Muscle of arm (tissue), 12 donors: ENCODE data around the gene STK10. TPM values are rescaled to one million over a fixed set of nuclear protein-coding genes. Genes with fewer than 3 reads are reported as not detected.
"Not testable (repeated sequence)": the region's sequence is repeated elsewhere in the genome, so short reads cannot be mapped to it uniquely, and the experiment has no call there.

Source experiments
- DNase-seq: peaks from one replicate; pipeline ENCODE4 v3.0.0-alpha.2; 2013
- polyA plus RNA-seq, 12 donors: library from polyadenylated mRNA; unstranded; fragments of 120-200 nt; gene quantifications; one replicate each; pipeline ENCODE4 v1.2.1, GENCODE V29; 2013; ENCODE audit not compliant: insufficient read length in 12 of 12

The STK10 gene
- polyA plus RNA-seq, 12 donors, result 12.7 to 50.4 (median 19.7) TPM; not detected in 1

DNA sequence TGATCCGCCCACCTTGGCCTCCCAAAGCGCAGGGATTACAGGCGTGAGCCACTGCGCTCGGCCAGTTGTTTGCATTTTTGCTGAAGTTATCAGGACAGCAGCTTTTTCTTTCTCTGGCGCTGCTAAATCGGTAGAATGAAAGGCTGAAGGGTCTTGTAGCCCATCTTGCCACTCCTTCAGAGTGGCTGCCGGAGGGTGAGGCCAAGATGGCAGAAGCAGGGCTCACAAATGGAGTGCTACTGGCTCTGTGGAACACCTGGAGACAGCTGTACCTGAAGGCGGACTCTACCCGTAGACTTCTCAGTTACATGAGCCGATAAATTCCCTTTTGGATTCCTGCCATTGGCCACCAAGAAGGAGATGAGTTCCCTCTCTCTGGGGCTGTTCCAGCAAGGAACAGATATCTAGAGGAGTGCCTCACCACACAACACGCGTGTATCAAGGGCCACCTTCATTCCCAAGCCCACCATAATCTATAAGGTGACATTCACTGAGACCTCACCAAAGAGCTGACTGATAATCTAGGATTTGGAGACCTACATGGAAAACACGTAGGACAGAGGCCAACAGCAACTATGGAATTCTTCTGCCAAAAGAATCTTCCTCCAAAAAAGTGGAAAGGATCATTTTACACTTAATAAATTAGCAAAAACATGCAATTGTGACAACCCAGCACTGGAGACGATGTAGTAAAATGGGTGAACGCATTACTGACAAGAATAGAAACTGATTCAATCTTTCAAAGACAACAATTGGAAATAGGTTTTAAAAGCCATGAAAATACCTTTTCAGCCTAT is 21.8 kb downstream of the STK10 start:
- DNase-seq, result peak; percentile 63

DNA sequence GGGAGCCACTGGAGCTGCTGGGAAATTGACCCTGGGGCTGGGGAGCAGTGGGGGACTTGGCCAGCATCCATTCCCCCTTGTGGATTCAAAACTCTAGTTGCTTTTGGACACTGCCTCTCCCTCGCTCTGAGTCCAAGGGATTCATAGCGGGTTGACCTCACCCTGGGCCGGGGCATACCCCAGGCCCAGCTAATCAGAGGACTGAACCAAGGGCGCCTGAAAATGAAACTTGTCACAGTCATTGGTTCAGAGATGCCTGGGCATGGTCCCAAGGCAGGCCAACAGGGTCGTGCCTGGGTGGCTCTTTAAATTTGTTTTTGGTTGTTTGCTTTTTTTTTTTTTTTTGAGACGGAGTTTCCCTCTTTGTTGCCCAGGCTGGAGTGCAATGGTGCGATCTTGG is 22.6 kb downstream of the STK10 start:
- no peak for DNase-seq

DNA sequence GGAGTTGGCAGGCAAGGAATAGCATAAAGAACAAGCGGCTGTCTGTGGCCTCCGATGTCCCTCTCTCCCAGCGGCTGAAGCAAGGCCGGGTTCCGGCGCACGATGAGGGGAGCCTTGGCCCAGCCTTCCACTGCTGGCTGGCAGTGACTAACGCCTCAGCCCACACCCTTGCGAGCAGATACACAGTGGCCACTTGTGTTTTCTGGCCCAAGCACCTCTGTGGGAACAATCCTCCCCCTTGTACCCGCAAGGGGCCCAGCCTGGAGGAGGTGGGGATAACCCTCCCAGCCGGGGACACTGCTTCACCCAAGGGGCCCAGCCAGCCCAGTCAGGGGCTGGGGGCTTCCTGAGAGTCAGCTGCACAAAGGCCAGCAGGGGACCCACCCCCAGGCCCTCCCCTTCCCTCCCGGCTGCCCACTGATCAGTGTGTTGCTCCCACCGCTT is 23.2 kb downstream of the STK10 start:
- DNase-seq, result no peak

DNA sequence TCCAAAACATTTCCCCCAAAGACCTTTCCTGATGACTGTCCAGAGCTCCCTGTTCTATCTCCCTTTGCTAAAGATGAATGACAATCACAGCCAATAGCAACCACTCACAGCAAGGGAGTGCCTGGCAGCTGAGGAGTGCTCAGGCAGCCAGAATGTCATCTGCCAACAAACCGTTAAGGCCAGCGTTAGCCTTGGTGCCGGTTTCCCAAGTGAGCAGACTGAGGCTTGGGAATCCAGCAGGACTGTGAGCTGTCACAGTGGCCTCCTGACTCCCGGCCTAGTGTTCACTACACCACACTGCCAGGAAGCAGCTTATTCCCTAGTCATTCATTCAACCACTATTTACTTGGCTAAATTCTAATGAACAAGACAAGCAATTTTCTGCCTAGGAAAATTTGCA is 24.7 kb downstream of the STK10 start:
- no peak for DNase-seq

DNA sequence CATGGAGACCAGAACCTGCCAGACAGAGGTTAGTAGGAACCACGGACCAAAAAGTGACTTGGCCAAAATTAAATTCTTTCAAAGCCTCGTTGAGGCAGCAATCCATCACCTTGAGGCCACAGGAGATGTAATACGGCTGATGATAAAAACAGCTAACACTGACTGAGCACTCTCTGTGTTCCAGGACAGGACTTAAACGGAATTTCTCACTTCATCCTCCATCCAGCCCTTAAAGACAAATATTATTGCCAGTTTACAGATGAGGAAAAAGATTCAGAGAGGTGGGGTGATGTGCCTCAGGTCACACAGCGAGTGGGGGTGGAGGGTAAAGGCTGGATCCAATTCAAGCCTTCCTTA is 25.1 kb downstream of the STK10 start:
- no peak for DNase-seq

DNA sequence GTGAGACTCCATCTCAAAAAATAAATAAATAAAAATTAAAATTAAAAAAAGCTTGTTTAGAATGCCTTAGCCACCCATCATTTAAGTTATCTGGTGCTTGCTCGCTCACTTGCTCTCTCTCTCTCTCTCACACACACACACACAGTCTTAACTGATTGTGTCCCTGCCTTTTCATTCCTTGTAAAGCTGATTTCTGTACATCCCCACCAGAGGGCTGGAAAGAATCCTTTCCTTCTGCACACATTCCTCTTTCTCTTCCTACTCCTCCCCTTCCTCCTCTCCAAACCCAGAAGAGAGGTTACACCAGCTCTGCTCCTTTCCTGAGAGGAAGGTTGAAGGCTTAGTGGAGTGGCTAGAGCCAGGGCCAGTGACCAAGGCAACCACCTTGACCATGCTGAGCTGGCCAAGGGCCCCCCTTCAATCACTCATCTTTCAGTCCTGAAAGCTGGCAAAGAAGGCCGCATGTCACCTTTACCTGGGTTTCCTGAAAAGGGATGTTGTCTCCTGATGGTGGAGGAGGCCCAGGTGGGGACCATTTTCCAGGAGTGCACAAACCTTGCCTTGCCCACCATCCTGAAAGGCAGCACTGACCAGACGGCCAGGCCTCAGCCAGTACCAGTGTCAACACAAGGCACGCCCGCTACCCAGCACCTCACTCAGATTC is 25.6 kb downstream of the STK10 start:
- no peak for DNase-seq

DNA sequence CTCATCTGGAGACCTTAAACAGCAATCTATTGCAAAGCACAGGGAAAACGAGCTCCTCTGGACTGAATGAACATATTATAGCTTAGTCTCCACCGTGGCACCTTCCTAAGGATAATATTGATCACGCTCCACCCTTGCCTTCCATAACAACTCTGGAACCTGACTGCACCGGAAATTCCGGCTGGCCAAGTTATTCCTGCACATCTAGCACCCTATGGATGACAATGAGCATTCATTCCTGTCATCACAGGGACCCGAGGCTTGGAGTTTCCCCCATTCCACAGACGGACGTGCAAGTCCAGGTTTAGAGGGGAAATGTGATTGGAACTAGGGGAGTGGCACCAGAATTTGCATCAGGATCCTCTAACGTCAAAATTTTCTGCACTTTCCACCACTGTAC is 27.5 kb downstream of the STK10 start:
- no peak for DNase-seq

DNA sequence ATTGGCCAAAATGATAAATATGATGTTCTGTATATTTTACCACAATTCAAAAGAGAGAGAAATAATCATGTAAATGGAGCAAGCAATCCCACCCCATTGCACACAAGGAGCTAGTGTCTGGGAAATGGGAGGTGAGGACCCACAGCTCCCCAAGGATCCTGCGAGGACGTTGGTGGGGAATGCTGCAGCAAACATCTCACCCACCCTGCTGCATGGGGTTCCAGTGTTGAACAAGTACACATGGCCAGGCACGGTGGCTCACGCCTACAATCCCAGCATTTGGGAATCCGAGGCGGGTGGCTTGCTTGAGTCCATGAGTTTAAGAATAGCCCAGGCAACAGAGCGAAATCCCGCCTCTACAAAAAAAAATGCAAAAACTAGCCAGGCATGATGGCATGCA is 29.0 kb downstream of the STK10 start:
- DNase-seq, result no peak

DNA sequence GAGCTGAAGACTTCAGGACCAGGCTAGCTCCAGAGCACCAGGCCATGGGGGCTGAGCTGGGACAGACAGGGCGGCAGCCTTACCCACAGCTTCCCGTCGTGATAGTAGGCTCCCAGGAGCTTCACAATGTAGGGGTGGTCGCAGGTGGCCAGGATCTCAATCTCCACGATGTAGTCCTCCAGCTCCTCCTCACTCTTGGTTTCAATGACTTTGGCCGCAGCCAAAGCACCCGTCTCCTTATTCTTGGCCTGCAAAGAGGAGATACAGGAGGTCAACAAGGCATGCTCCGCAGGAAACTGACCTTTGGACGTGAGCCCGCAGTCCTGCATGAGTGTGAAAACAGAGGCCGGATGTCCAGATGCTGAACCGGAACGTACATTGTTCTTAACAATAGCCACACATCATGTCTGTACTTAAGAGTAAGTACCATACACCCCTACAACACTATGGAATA is 31.5 kb downstream of the STK10 start:
- DNase-seq, result no peak

DNA sequence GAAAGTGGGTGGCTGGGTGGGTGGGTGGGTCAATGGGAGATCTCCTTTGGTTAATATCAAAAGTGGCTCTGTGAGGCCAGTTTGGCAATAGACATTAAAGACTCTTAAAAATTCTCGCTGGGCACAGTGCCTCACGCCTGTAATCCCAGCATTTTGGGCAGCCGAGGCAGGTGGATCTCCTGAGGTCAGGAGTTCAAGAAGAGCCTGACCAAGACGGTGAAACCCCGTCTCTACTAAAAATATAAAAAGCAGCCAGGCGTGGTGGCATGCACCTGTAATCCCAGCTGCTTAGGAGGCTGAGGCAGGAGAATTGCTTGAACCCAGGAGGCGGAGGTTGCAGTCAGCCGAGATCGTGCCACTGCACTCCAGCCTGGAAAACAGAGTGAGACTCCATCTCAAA is 32.9 kb downstream of the STK10 start:
- DNase-seq, result not testable (repeated sequence)

DNA sequence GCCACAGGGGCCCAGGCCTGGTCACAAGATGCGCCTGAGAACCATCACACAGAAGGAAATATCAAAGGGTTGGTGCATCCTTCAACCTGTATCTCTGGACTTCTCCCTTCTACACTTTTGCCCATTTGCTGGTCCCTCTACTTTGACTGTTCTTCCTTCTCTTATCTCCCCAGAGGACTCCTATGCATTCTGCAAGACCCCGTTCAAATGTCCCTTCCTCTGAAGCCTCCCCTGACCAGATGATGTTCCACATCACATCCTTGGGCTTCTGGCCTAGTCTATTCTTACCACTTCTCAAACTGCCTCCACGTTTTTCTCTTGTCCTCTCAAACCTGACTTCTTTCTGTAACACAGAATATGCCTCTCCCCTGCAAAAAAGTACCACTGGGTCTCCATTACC is 34.3 kb downstream of the STK10 start:
- DNase-seq, result no peak

DNA sequence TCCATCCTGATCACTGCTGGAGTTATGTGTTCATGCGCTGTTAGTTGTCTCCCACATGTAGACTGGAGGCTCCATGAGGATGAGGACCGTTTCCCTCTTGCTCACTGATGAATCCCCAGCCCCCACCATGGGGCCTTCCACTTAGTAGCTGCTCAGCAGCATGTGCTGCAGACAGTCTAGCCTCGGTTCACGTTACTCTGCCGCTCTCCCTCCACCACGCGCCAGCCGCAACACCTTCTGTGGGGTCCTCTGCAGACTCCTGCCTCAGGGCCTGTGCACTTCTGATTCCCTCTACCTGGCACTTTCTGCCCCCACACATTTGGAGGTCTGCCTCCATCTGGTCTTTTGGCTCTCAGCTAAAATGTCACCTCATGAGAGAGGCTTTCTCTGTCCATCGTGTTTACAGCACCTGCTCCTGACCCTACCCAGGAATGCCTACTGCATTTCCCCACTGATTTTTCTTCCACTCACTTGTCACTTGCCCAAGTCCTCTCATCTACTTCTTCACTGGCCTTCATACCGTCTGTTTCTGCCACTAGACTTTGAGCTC is 36.3 kb downstream of the STK10 start:
- no peak for DNase-seq

DNA sequence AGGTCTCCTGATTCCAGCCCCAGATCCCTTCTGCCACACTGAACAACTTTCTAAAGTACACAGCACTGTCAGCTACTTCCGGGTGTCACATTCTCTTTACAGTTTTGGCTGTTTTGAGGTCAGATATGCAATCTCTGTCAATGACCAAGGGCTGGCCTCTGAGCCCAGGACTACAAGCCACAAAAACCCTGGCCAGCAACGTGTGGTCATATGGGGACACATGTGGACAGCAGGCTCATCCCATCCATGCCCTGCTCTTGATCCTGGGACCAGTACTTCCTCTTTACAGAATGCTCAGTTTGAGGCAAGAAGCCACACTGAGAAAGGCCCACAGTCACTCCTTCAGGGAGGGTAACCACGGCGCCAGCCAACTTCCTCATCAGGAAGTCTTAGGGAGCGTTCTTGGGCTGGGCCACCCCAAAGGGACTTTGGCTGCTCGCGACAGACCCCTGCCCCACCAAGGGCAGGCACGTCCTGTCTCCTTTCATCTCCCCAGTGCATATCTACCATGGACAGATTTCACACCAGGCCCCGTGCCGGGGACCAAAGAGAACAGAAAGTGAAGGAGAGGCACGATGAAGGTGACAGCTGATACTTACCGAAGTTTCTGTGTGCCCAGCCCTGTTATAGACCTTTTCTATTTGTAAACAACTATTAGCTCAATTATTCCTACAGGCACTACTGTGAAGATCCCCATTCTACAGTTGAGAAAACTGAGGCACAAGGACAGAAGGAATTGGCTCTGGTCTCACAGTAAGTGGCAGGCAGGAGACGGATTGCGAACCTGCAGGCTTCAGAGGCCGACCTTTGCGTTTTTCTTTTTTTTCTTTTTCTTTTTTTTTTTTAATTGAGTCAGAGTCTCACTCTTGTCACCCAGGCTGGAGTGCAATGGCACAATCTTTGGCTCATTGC is 37.3 kb downstream of the STK10 start:
- no peak for DNase-seq

DNA sequence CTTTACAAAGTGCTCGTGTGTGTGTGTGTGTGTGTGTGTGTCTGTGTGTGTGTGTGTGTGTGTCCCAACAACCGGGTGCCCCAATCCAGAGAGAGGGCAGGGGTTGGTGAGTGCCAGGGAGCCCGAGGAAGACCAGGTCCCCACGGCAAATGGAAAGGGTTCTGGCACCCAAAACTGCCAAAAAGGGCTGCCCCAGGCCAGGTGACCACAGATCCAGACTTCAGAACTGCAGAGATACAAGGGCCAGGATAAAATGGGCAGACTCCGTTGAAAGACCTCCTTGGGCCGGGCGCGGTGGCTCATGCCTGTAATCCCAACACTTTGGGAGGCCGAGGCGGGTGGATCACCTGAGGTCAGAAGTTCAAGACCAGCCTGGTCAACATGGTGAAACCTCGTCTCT is 38.5 kb downstream of the STK10 start:
- not testable (repeated sequence) for DNase-seq

DNA sequence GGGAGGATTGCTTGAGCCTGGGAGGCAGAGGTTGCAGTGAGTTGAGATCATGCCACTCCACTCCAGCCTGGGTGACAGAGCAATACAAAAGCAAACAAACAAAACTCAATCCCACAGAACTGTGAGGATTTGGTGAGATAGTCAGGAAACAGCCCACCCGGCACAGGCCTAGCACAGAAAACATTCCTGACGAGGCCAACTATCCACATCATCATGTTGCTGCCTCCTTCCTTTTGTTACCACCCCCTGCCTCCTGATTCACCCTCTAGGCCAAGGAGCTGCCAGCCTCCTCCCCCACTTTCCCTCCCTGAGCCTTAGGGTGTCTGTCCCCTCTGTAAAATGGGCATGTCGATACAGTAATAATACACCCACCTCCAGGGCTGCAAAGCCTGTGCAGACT is 39.0 kb downstream of the STK10 start:
- no peak for DNase-seq

DNA sequence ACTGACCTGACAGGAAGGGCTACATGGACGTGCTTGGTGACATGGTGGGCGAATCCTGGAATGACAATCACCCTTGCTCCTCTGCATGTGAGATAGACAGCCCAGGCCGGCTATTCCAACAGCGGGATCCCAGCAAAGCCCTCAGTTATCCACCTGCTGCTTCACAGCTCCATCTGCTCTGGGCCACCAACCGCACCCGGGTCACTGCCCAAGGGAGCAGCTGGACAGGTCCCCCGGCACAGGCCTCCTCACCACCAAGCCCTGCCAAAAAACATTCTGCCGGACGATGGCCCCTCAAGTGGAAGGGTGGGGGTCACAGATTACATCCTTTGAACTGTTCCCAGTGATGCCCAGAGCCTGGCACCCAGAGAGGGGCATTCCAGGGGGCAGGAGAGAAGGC is 39.6 kb downstream of the STK10 start:
- no peak for DNase-seq

DNA sequence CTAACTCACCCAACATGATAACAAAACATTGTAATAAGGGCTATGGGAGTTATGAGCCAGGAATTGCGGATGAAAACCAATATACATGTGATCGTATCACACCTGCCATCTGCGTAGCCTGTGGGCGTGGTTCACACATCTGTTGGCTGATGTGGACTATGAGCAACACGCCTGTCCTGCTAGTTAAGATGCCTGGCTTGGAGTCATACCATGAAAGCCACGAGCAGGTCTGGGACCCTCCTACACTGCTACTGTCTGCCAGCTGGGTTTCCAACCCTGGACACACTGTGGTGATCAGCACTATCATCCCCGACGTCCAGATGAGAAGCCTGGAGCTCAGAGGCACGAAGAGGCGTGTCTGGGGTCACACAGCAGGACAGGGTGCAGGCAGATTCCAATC is 40.2 kb downstream of the STK10 start:
- DNase-seq, result no peak

DNA sequence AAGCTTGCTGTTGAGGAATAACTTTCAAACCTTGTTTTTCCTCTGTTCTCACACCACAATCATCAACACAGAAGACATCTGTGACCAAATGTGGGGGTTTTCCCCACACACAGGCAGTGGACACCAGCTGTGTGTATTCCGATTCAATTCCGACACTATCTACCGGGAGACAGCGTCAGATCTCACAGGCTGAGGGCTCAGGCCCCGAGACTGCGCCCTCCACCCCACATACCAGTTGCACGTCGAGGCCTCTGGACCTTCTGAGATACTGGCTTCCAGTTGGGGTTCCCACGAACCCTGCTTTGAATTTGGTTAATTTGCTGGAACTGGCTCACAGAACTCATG is 41.3 kb downstream of the STK10 start:
- no peak for DNase-seq

DNA sequence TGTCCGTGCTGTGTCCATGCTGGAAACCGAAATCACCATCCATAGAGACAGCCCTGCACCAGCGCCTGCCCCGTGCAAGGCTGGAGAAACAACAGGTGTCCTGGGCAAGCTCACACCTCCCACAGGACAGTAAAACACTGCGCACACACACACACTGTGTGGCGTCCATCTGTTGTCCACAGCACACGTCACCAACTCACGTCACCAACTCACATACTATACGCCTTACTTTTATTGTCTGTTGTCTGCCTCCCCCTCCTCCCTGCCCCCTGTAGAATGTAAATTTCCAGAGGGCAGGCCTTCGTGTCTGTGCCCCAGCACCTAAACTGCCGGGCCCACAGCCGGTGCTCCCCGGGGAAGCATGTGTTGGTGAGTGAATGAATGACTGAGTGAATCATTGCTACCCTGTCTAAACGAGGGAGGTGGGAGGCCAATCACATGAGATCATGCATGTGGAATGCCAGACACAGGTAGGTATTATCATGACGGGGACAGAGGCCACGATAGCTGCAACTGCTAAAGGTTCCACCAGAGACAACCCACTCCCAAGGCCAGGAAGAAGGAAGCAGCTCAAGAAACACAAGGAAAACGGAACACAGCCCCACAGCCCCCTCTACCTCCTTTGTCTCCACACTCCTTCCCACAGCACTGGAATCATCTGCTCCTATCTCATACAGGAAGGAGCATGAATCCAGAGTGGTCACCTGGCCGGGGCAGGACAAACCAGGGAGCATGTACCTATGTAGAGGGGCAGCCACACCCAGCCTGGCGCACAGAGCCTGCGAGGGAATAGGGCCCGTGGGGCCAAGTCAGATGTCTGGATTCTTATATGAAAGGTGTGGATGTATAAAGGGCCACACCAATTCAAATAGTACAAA is 41.9 kb downstream of the STK10 start:
- no peak for DNase-seq

DNA sequence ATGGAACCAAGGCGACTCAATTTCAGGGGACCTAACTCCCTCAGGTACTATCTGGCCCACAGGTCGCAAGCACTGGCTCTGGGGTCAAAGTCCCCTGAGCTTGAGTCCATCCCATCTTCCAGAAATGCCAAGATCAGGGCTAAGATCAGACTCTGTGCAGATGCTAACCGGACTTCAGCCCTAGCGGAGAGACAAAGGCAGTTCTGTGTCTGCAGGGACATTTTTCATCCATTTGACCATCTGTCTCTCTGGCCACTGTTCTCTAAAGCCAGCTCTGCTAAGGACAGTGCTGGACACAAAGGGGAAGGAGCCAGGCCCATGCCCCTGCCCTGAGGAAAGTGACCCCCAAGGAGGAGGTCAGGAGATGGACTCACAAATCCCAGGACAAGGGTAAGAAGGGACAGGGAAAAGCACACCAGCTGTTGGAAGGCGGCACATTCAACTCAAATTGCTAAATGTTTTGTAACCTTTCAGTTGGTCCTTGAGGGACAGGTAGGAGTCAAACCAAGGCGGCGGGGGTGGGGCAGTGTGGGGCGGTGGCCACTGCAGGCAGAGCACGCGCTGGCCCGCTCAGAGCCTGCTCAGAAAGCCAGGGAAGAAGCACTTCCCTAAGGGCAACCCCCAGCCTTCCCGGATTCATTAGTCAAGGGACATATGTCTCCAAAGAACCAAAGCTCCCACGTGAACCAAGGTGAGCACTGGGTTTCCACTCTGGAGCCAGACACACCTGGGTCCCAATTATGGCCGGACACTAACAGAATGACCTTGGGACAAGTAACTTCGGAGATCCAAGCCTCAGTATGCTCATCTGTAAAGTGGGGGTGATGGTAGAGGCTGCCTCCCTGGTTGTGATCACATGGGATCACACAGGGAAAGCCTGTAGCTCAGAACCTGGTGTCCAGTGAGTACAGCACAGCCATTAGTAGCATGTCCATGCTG is 42.8 kb downstream of the STK10 start:
- DNase-seq, result no peak
